GM21447 (cell line): ENCODE measurements around the gene KCNQ1.

Experiments used
- ATAC-seq: cut with Tn5 transposase; IDR thresholded peaks from one replicate; pipeline ENCODE4 v1.9.1; 2021; ENCODE audit not compliant: unreplicated experiment

The KCNQ1 gene

DNA sequence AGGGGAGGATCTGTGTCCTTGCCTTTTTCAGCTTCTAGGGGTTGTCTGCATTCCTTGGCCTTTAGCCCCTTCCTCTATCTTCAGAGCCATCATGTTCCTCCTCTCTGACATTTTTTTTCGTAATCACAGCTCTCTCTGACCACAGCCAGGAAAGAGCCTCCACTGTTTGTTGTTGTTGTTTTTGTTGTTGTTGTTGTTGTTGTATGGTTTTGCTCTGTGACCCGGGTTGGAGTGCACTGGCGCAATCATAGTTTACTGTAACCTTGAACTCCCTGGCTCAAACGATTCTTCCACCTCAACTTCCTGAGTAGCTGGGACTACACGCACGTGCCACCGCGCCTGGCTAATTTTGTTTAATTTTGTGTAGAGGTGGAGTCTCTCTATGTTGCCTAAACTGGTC lies 310.3 kb downstream of the KCNQ1 start:
- no peak for ATAC-seq

DNA sequence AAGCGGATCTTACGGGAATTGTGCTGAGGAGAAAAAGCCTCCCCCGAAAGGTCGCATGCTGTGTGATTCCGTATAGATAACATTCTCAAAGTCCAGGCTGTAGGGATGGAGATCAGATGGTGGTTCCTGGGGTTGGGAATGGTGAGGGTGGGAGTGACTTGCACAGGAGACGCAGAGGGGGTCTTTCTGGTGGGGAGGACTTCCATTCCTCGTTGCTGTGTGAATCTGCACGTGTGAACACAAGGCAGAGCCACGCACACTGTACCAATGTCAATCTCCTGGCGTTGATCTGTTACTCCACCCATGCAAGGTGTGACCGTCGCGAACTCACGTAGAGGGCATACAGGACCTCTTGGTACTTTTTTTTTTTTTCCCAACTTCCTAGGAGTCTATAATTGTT lies 313.9 kb downstream of the KCNQ1 start:
- no peak for ATAC-seq

DNA sequence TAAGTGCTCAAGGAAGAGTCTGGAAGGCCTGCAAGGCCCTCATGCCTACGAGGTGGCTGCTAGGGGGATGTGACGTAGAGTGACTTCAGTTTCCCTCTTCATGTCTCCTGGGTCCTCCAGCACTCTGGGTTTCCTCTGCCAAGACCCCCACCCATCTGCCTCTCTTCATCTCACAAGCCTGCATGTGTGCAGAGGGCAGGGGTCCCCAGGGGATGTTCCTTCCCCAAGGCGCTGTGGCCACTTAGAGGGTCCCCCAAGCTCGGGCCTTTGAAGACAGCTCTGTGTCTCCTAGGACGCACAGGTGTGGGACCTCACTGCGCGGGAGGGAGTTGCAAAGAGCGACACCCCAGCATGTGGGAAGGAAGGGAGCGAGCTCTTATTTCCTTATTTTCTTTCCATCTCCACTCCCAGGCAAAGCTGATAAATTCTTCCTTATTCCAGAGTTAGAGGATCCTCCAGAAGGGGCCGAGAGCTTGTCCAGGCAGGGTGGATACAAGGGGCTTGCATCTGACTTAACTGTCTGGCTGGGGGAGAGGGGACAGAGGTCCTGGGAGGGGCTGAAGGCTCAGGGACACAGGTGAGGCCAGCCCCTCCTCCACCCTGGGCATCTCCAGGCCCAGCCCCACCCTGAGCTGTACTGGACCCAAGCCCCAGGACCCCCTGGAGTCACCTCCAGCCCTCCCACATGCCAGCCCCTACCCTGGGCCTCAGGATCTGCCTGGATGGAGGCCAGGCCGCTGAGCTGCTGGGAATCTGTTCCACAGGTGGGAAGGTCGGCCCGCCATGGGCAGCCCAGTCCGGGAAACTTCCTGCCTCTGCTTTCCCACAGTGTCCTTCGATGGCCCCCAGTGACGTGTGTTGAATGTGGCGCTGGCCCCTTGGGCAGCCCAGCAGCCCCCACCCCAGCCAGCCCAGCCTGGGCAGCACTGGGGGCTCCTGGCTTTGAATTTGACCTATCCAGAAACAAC lies 314.7 kb downstream of the KCNQ1 start:
- ATAC-seq, result no peak

DNA sequence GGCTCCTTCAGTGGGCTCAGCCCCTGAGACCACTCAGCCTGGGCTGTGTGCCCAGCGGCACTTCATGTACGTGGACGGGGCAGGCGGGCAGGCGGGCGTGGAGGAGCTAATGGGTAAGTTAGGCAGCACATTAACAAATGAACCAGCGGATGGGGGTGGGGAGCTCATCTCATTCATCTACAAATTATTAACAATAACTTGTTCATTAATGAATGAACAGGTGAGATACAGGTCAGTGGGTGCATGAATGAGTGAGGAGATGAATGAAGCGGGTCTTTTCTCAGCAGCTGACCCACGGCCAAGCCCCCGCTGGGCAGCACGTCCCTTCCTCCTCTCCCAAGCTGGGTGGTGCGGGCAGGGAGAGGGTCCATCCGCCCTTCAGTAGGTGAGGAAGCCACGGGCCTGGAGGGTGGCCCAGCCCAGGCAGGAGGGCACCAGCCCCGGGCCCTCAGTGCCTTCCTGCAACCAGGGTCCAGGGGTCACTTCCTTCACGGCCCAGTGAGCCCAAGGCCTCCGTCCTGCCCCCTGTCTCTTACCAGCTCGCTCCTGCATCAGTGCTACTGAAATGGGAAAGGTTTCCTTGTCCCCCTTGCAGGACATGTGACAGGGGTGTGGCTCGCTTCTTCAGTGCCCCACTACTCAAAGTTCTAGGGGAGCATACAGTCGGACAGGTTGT lies 315.5 kb downstream of the KCNQ1 start:
- no peak for ATAC-seq

DNA sequence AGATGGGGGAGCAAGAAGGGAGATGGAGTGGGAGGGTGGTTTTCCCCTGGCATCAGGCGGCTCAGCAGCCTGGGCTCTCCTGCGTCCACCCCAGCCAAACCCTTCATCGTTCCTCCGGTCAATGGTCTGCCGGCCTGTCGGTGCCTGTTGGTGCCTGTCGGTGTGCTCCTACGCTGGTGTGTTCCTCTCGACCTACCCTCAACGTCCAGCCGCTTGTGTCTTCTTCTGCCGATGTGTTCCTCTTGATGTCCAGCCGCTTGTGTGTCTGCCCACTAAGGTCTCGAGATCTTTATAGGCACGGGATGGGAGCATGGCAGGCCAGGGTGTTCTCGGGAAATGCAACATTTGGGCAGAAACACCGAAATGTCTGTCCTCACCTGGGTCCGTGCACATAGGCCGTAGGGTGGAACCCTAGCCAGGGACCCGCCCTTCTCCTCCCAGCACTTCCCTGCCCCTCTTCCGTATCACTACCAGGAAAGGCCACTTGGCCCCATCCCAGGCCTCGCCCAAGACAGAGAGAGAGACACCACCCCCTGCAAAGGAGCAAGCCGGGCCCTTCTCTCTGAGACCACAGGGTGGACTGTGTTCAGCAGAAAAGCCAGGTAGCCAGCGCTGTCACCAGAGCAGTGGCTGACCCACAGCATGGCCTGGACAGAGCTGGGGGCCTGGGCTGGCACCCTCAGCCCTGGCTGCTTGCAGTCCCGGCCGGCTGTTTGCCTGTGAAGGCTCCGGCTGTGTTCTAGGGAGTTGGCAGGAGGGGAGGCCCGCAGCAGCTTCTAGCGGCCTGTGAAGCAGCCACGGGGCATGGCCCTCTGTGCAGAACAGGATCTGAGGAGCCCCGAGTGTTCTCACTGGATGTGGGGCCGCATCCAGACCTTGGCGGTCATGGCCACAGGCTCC lies 316.6 kb downstream of the KCNQ1 start:
- ATAC-seq, result no peak

DNA sequence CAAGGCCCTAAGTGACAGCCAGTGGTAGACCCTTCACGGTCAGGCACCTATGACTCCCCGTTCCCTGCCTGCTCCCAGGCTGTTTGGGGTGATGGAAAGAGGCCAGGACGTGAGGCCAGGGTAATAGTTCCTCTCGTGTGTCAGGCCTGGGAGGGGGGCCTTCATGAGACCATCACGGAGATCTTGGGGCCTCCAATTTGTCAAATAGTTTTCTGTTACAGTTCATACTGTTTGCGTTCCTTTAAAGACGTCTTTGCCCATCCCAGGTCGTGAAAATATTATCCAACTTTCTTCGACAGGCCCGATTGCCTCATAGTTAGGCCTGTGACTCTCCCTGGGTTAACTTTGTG lies 317.2 kb downstream of the KCNQ1 start:
- ATAC-seq, result no peak

DNA sequence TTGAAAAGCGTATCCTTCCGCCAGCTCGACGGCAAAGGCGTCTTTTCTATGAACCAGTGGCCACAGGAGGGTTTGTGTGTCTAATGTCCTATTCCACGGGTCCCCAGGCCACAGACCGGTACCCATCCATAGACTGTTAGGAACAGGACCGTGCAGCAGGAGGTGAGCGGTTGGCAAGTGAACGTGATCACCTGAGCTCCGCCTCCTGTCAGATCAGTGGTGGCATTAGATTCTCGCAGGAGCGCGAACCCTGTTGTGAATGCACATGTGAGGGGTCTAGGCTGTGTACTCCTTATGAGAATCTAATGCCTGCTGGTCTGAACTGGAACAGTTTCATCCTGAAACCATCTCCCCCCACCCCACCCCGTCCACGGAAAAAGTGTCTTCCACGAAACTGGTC lies 317.6 kb downstream of the KCNQ1 start:
- ATAC-seq, result no peak

DNA sequence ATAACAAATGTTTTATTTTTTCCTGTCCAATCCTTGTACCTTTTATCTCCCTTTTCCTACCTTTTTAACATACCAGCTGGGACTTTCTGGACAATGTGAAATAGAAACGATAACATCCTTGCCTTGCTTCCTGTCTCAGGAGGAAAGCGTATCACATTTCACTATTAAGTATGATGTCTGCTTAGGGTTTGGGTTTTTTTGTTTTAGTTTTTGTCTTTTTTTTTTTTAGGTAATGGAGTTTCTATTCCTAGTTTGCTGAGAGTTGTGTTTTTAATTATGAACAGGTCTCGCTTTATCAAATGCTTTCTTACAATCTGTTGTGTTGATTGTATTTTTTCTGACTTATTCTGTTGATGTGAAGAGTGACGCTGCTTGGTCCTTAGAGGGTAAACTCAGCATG lies 319.2 kb downstream of the KCNQ1 start:
- no peak for ATAC-seq

DNA sequence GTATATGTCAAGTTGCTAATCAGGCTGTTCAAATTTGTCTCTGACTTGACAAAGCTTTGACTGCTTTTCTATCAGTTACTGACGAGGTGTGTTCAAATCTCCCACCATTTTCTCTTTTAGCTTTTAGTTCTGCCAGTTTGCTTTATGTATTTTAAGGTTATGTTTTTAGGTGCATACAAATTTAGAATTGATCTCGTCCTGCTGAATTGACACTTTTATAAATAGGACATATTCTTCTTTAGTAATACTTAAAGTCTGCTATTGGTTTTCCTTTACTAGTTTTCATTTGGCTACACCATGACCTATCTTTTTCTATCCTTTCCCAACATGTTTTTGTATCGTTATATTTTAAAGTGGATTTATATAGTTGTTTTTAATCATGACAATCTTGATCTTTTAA lies 320.7 kb downstream of the KCNQ1 start:
- ATAC-seq, result no peak

DNA sequence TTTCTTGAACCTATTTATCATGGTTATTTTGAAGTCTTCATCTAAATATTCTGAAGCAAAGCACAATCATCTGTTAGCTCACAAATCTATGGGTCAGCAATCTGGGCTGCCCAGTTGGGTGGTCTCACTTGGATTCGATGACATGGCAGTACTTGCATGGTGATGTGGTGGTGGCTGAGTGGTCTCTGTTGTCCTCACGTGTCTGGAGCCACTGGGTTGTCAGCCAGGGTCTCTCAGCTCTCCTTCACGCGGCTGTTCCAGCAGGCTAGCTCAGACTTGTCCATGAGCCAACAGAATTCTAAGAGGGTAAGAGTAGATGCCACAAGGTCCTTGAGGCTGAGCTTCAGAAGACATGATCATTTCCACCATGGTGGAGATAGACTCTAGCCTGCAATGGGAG lies 321.4 kb downstream of the KCNQ1 start:
- ATAC-seq, result no peak

DNA sequence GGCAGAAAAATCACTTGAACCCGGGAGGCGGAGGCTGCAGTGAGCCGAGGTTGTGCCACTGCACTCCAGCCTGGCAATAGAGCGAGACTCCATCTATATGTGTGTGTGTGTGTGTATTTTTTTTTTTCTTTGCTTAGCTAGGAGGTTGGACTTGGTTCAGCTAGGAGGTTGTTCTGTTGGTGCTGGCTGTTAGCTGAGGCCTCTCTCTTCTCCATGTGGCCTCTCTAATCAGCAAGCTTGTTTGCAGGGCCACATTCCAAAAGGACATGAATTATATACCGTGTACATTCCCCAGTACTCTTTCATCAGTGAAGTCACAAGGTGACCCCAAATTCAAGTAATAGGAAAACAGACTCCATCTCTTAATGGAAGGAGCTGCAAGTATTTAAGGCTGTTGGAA lies 322.3 kb downstream of the KCNQ1 start:
- no peak for ATAC-seq

DNA sequence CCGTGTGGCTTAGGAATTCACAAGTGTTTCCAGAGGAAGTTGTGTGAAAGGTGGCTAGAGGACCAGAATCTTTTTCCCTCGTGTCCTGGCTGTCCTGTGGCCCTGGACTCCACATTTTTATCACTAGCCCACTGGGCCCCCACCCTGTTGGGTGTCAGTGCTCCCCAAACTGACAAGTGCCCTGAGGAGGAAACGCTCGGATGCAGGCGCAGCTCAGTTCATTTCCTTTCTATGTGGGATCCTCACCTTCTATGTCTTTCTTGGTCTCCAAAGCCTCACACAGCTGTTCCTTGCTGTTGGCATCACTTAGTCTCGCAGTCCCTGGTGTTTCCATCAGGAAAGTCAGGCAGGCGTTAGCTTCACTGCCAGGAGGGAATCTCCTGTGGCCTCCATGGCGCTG lies 323.0 kb downstream of the KCNQ1 start:
- no peak for ATAC-seq

DNA sequence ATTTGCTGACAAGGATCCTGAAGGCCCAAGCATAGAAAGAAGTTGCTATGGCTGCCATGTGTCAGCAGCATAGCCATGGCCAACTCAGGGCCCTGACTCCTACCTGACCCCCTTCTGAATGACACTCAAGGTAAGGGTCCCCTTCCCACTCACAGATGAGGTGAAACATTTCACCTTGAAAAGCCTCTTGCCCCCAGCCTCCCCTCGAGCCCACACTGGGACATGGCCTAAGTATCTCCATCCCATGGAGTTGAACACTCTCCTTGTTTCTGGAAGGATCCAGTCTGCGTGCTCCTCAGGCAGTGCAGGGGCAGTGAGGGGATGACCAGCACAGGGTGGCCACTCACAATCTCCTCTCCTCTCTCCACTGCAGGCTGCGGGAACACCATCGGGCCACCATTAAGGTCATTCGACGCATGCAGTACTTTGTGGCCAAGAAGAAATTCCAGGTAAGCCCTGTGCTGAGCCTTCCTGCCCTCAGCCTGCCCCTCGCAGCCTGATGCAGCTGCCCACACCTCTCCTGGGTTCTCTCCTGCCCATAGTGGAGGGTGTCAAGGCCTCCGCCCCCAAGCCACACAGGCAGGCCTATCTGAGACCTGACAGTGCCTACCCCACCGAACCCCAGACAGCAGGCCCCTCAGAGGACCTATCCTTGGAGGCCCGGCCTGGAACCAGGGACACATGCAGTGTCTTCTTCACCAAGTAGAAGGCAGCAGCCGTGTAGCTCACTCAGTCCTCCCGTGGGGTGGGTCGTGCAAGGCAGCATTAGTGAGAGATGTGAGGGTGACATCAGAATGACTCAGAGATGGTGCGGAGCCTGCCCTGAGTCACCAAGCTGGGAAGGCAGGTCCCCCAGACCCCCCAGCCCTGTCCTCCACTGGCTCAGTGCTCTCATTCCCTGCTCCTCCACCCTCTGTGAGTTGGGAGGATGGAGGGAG lies 323.9 kb downstream of the KCNQ1 start:
- no peak for ATAC-seq

DNA sequence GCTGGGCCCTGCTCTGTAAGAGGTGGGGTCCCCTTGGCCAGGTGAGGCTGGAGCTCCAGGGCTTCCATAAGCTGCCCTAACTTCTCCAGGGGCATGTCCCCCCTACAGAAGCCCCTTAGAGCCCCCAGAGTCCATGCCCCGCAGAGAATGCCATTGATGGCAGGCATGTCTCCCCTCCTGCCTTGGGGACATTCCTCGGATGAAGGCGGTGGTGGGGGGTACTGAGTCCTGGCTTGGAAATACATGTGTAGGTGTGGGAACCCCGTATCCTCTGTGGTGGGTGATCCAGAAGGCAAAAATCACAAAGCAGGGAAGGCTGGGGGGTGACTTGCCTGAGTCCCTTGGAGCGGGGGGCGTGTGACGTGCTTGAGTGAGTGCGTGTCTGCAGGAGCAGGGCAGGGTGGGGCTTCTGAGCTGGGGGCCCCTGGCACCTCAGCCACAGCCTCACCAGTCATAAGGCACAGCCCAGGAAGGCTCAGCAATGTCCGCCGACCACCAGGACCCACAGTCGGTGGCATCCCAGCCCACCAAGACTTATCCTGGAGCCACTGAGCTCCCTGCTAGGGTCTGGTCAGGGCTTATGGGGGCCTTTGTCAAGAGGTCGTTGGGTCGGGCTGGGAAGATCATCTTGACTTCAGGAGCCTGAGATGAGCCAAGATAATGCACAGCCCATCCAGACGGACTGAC lies 324.7 kb downstream of the KCNQ1 start:
- ATAC-seq, result no peak

DNA sequence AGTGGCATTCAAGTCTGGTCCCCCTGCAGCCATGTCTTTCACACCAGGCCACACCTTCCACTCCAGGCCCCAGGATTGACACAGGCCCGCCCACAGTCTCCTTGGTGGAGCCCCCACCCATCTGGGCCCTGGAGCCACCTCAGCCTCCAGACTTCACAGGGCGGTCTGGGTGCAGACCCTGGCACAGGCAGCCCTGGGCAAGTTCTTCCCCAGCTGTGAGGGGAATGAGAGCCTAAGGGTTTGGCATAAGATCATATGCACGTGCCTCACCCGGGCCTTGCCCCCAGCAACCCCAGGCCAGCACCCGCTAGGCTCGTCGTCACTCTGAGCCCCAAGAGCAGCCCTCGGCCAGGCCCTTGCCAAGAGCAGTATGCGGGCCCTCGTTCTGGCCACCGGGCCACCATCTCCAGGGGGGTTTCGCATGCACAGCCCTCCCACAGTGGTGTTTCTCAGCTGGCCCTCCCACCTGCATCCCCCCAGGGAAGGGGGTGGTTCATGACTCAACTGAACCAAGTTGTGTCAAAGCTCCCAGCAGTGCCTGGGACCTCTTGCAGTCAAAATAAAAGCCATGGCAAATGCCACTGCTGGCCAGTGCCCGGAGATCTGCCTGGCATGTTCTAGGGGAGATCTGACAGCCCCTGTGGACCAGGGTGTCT lies 325.4 kb downstream of the KCNQ1 start:
- no peak for ATAC-seq

DNA sequence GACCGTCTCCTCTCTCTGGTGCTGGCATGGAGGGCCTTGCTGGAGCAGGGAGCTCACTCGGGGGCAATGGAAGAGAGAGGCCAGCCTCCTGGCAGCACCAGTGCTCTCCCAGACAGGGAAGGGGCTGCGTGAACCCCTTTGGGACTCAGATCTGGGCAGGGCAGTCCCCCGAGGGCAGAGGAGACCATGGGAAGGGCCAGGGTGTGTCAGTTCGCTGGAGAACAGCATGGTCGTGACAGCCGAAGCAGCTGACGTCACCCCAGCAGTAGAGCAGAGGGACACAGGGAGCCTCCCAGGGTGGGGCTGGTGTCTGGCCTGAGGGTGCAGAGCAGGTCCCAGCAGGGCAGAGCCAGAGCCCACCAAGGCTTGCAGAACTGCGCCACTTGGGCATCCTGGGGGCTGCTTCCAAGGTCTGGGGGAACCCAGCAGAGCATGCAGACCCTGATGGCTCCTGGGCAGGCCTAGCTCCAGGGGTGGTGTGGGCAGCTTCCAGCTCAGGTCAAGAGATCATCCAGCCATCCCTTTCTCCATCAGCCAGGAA lies 326.0 kb downstream of the KCNQ1 start:
- ATAC-seq, result no peak

DNA sequence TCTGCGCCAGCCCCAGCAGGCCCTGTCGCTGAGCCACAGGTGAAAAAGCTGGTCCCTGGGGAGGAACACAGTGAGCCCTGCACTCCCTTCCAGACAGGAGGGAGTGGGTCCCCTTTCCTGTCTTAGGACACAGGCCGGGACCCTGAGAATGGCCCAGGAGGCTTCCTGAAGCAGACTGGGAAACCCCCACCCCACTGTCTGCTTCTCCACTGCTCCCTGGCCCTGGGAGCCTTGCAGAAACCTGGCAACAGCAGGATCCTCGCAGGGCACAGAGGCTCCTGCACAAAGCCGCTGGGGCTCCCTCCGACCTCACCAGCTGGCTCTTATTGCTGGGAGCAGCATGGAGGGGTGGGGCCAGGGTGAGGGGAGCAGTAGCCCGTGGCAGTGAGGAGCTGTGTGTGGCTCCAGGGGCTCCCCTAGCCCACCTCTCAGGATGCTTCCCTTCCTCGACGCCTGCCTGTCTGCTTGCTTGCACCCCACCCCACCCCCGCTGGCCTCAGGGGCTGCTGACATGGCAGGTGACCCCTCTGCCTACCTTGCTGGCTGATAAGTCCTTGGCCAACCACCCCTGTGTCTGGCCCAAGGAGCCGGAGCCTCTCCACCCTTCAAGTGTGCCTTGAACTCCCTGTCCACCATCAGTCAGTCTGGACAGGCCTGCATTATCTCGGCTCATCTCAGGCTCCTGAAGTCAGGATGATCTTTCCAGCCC lies 327.1 kb downstream of the KCNQ1 start:
- ATAC-seq, result no peak

DNA sequence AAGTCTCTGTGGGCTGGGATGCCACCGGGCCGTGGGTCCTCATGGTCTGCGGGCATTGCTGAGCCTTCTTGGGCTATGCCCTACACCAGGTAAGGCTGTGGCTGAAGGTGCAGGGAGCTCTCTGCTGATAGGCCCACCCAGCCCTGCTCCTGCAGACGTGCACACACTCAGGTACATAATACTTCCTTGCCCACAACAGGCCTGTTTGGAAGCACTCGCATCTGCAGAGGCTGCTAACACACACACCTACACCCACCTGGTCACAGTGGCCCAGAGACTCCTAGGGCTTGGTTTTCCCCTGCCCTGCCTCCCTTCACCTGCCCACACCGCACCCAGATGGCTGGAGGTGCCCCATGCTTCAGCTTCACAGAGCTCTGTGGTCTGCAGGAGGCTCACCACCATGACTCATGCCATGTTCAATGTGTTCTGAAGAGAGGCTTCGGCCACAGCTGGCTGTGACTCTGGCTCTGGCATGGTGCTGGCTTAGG lies 327.8 kb downstream of the KCNQ1 start:
- ATAC-seq, result no peak
